ENCODE data around the gene ZNF556.

DNA sequence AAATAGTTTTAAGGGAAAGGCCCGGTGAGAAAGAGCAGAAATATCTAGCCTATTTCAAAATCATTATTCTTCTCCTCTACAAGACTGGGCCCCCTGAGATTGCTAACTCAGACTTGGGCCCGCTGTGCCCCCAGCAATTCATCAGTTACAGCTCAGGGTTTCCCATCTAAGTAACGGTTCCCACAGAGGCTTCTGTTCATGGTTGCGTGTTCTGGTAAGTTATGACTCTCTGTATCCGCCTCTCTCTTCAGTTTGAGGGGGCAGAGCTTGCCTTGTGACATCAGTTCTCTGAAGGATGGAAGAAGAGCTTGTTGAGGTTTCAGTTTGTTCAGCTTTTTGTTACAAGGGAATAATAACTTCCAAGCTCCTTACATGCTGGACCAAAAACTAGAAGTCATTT is 45.2 kb downstream of the ZNF556 start:
- TF ChIP-seq, protein P1, sequence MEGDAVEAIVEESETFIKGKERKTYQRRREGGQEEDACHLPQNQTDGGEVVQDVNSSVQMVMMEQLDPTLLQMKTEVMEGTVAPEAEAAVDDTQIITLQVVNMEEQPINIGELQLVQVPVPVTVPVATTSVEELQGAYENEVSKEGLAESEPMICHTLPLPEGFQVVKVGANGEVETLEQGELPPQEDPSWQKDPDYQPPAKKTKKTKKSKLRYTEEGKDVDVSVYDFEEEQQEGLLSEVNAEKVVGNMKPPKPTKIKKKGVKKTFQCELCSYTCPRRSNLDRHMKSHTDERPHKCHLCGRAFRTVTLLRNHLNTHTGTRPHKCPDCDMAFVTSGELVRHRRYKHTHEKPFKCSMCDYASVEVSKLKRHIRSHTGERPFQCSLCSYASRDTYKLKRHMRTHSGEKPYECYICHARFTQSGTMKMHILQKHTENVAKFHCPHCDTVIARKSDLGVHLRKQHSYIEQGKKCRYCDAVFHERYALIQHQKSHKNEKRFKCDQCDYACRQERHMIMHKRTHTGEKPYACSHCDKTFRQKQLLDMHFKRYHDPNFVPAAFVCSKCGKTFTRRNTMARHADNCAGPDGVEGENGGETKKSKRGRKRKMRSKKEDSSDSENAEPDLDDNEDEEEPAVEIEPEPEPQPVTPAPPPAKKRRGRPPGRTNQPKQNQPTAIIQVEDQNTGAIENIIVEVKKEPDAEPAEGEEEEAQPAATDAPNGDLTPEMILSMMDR (IDR thresholded peaks at IDR 0.05) = no peak
- no peak for TF ChIP-seq POLR2A (IDR thresholded peaks at IDR 0.05)

Data from uterus (tissue), 2 donors.